HepG2 (cell line): ENCODE data around the gene NEURL2.
A peak's percentile ranks its signal among the peaks of the same experiment; 100 is the strongest.

Experiments used
- EP300 ChIP-seq, 3 experiments: sonication (generic) in 1 of 3; formaldehyde crosslinking in 1 of 3; IDR thresholded peaks; 2 replicates each; pipeline versions ENCODE4 v1.5.1 to v1.6.1; 2011 to 2020; ENCODE audit warnings: low read depth in 2 of 3, low read length in 2 of 3, borderline replicate concordance in 1 of 3, improper control_type of control experiment in 1 of 3, mild to moderate bottlenecking in 1 of 3, missing genetic modification reagents in 1 of 3, moderate library complexity in 1 of 3
- NFRKB ChIP-seq: fragments of 450-650 bp; IDR thresholded peaks from 2 replicates; pipeline ENCODE4 v1.6.1; 2017
- ZNF761 ChIP-seq: sonication (generic); formaldehyde crosslinking; conservative IDR thresholded peaks from 2 replicates; pipeline ENCODE4 v1.4.0; 2020; ENCODE audit warnings: mild to moderate bottlenecking, missing genetic modification reagents
- TF ChIP-seq, protein P1 (sequence below): sonication (generic); formaldehyde crosslinking; IDR thresholded peaks from 2 replicates; pipeline ENCODE4 v1.5.0; 2020; ENCODE audit warnings: missing genetic modification reagents
- TF ChIP-seq, protein P2 (sequence below): sonication (generic); formaldehyde crosslinking; IDR thresholded peaks from 2 replicates; pipeline ENCODE4 v1.8.1; 2022; ENCODE audit warnings: mild to moderate bottlenecking, missing genetic modification reagents
- TF ChIP-seq, protein P3 (sequence below): sonication (generic); formaldehyde crosslinking; IDR thresholded peaks from 2 replicates; pipeline ENCODE4 v1.4.0; 2020; ENCODE audit warnings: missing genetic modification reagents

DNA sequence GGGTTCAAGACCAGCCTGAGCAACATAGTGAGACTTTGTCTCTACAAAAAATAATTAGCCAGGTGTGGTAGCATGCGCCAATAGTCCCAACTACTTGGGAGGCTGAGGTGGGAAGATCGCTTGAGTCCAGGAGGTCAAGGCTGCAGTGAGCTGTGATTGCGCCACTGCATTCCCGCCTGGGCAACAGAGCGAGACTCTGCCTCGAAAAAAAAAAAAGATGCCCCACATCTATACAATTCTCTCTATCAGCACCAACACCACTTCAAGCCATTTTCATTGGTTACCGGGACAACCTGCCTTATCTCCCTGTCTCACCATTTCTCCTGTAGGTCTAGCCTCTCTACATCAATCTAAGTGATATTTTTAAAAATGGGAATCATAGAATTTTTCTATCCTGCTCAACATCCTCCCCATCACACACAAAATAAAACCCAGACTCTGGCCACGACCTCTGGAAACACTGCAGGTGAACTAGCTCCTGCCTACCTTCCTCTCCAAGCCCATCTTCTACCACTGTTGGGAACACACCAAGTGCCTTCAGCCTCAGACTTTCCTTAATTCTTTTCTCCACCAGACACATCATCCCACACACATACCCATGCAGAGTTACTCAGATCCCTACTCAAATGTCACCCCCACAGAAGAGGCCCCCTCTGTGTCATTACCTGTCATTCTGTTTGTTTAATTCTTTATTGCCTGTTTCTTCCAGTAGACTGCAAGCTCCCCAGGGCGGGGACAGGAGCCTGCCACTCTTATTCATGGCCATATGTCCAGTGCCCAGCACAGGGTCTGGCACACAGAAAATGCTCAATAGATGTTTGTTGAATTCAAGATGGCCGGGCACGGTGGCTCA, 30.6 kb upstream of the NEURL2 start:
- TF ChIP-seq ZNF761 (no peak), EP300 (IDR thresholded peaks at IDR 0.05; ENCODE audit: low read depth in 2 of 2, low read length in 2 of 2) (peak in 1 of 2 experiments; percentile 40; a peak in 1 of 4 replicates), EP300 (CRISPR knock-in tag; IDR thresholded peaks at IDR 0.05; ENCODE audit: borderline replicate concordance) (no peak), NFRKB (no peak)
- TF ChIP-seq, protein P1, sequence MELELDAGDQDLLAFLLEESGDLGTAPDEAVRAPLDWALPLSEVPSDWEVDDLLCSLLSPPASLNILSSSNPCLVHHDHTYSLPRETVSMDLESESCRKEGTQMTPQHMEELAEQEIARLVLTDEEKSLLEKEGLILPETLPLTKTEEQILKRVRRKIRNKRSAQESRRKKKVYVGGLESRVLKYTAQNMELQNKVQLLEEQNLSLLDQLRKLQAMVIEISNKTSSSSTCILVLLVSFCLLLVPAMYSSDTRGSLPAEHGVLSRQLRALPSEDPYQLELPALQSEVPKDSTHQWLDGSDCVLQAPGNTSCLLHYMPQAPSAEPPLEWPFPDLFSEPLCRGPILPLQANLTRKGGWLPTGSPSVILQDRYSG (CRISPR knock-in tag) = no peak
- TF ChIP-seq, protein P2, sequence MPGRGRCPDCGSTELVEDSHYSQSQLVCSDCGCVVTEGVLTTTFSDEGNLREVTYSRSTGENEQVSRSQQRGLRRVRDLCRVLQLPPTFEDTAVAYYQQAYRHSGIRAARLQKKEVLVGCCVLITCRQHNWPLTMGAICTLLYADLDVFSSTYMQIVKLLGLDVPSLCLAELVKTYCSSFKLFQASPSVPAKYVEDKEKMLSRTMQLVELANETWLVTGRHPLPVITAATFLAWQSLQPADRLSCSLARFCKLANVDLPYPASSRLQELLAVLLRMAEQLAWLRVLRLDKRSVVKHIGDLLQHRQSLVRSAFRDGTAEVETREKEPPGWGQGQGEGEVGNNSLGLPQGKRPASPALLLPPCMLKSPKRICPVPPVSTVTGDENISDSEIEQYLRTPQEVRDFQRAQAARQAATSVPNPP = no peak
- TF ChIP-seq, protein P3, sequence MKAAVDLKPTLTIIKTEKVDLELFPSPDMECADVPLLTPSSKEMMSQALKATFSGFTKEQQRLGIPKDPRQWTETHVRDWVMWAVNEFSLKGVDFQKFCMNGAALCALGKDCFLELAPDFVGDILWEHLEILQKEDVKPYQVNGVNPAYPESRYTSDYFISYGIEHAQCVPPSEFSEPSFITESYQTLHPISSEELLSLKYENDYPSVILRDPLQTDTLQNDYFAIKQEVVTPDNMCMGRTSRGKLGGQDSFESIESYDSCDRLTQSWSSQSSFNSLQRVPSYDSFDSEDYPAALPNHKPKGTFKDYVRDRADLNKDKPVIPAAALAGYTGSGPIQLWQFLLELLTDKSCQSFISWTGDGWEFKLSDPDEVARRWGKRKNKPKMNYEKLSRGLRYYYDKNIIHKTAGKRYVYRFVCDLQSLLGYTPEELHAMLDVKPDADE (CRISPR knock-in tag) = no peak
